PFSK-1 (cell line): Measurements from ENCODE around the gene LHX1.

Experiments
- FOXP2 ChIP-seq: optimal IDR thresholded peaks from 2 replicates; pipeline ENCODE3; 2011; ENCODE audit warnings: borderline replicate concordance, control low read depth, inconsistent platforms; ENCODE audit not compliant: insufficient read depth; ENCODE audit errors: extremely low read length, extremely low read depth
- POLR2AphosphoS5 ChIP-seq: IDR thresholded peaks from 2 replicates; pipeline ENCODE4 v1.6.1; 2012; ENCODE audit warnings: low read depth, mild to moderate bottlenecking, control low read depth, low read length, moderate library complexity
- REST ChIP-seq, 2 experiments: IDR thresholded peaks; 2 replicates each; pipeline versions ENCODE4 v1.6.1 to v1.8.0; 2011 to 2012; ENCODE audit warnings: low read depth in 2 of 2, low read length in 2 of 2, control low read depth in 1 of 2, inconsistent platforms in 1 of 2, mild to moderate bottlenecking in 1 of 2, moderate library complexity in 1 of 2; ENCODE audit not compliant: insufficient read depth in 1 of 2
- SIN3A ChIP-seq: IDR thresholded peaks from 2 replicates; pipeline ENCODE4 v1.6.1; 2012; ENCODE audit warnings: mild to moderate bottlenecking, low read length, moderate library complexity, borderline replicate concordance; ENCODE audit not compliant: insufficient read depth
- TAF1 ChIP-seq: IDR thresholded peaks from 2 replicates; pipeline ENCODE4 v1.6.1; 2012; ENCODE audit warnings: low read length, control low read depth, borderline replicate concordance; ENCODE audit not compliant: insufficient read depth

GRCh38 chr17:36978810-36979564, 41.7 kb downstream of the LHX1 start:
- TF ChIP-seq POLR2AphosphoS5 = no peak
- no peak for TF ChIP-seq FOXP2
- no peak for TF ChIP-seq TAF1
- no peak for TF ChIP-seq SIN3A
- no peak for TF ChIP-seq REST (IDR thresholded peaks at IDR 0.05; ENCODE audit: insufficient read depth in 1 of 2, low read depth in 2 of 2, low read length in 2 of 2)
